PFSK-1 (cell line): ENCODE measurements around the gene CCDC90B.

Experiments used
- FOXP2 ChIP-seq: optimal IDR thresholded peaks from 2 replicates; pipeline ENCODE3; 2011; ENCODE audit warnings: borderline replicate concordance, control low read depth, inconsistent platforms; ENCODE audit not compliant: insufficient read depth; ENCODE audit errors: extremely low read length, extremely low read depth
- POLR2AphosphoS5 ChIP-seq: IDR thresholded peaks from 2 replicates; pipeline ENCODE4 v1.6.1; 2012; ENCODE audit warnings: low read depth, mild to moderate bottlenecking, control low read depth, low read length, moderate library complexity
- SIN3A ChIP-seq: IDR thresholded peaks from 2 replicates; pipeline ENCODE4 v1.6.1; 2012; ENCODE audit warnings: mild to moderate bottlenecking, low read length, moderate library complexity, borderline replicate concordance; ENCODE audit not compliant: insufficient read depth
- TAF1 ChIP-seq: IDR thresholded peaks from 2 replicates; pipeline ENCODE4 v1.6.1; 2012; ENCODE audit warnings: low read length, control low read depth, borderline replicate concordance; ENCODE audit not compliant: insufficient read depth
- TF ChIP-seq, protein P1 (sequence below), 2 experiments: IDR thresholded peaks; 2 replicates each; pipeline versions ENCODE4 v1.6.1 to v1.8.0; 2011 to 2012; ENCODE audit warnings: low read depth in 2 of 2, low read length in 2 of 2, control low read depth in 1 of 2, inconsistent platforms in 1 of 2, mild to moderate bottlenecking in 1 of 2, moderate library complexity in 1 of 2; ENCODE audit not compliant: insufficient read depth in 1 of 2

CCDC90B gene

DNA sequence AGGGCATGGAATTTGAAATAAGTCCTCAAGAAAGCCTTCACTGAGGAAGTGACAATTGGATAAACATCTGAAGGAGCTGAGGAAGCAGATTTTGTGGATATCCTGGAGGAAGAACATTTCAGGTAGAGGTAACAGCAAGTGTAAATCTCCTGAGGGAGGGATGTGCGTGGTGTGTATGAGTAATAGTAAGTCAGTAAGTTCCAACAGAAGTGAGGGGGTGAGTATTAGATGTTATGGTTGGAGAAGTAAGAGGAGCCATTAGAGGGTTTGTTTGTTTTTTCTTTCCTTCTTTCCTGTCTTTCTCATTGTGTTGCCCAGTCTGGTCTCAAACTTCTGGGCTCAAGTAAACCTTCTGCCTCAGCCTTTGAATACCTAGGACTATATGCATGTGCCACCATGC, 63.7 kb downstream of the CCDC90B start:
- TF ChIP-seq TAF1 (no peak), POLR2AphosphoS5 (no peak), FOXP2 (no peak), SIN3A (no peak)
- TF ChIP-seq, protein P1, sequence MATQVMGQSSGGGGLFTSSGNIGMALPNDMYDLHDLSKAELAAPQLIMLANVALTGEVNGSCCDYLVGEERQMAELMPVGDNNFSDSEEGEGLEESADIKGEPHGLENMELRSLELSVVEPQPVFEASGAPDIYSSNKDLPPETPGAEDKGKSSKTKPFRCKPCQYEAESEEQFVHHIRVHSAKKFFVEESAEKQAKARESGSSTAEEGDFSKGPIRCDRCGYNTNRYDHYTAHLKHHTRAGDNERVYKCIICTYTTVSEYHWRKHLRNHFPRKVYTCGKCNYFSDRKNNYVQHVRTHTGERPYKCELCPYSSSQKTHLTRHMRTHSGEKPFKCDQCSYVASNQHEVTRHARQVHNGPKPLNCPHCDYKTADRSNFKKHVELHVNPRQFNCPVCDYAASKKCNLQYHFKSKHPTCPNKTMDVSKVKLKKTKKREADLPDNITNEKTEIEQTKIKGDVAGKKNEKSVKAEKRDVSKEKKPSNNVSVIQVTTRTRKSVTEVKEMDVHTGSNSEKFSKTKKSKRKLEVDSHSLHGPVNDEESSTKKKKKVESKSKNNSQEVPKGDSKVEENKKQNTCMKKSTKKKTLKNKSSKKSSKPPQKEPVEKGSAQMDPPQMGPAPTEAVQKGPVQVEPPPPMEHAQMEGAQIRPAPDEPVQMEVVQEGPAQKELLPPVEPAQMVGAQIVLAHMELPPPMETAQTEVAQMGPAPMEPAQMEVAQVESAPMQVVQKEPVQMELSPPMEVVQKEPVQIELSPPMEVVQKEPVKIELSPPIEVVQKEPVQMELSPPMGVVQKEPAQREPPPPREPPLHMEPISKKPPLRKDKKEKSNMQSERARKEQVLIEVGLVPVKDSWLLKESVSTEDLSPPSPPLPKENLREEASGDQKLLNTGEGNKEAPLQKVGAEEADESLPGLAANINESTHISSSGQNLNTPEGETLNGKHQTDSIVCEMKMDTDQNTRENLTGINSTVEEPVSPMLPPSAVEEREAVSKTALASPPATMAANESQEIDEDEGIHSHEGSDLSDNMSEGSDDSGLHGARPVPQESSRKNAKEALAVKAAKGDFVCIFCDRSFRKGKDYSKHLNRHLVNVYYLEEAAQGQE (IDR thresholded peaks at IDR 0.05; ENCODE audit: insufficient read depth in 1 of 2, low read depth in 2 of 2, low read length in 2 of 2) = no peak

DNA sequence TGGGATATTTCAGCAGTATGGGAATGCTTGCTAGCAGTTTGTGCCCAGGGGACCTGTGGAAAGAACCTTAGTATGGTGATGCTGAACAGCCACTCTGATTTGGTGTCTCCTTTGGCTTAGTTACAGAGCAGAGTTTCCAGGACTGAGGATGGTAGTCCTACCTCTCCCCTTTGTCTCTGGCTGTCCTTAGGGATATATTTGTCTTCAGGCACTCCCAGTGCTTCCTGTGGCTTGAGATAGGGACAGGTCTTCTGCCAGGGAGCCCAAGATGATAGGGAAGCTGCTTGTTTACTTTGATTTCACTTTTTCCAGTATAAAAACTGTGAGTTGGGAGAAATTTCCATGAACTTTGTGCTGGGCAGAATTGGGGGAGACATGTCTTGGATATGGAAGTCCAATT, 64.5 kb downstream of the CCDC90B start:
- no peak for TF ChIP-seq SIN3A
- no peak for TF ChIP-seq POLR2AphosphoS5
- TF ChIP-seq FOXP2 = no peak
- TF ChIP-seq, protein P1 (IDR thresholded peaks at IDR 0.05; ENCODE audit: insufficient read depth in 1 of 2, low read depth in 2 of 2, low read length in 2 of 2) = no peak
- no peak for TF ChIP-seq TAF1

DNA sequence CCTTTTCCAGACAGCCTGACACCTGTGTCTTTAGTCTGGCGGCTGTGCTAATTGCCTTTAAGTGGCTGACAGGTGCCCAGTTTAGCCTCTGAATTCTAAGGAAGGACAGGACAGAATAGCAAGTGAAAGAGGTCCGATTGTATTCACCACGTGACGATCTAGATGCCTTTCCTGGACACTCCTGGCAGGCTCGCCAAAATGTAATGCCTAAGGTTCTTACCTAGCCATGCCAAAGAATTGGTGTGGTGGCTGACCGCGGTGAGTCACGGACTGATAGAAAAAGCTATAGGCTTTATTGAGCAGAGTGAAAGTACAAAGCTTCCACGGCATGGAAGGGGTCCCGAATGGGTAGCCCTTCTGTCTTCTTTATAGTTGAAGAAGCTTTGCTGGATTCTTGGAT, 65.9 kb downstream of the CCDC90B start:
- TF ChIP-seq SIN3A (no peak), FOXP2 (no peak), POLR2AphosphoS5 (no peak), TAF1 (no peak)
- TF ChIP-seq, protein P1 (IDR thresholded peaks at IDR 0.05; ENCODE audit: insufficient read depth in 1 of 2, low read depth in 2 of 2, low read length in 2 of 2) = no peak

DNA sequence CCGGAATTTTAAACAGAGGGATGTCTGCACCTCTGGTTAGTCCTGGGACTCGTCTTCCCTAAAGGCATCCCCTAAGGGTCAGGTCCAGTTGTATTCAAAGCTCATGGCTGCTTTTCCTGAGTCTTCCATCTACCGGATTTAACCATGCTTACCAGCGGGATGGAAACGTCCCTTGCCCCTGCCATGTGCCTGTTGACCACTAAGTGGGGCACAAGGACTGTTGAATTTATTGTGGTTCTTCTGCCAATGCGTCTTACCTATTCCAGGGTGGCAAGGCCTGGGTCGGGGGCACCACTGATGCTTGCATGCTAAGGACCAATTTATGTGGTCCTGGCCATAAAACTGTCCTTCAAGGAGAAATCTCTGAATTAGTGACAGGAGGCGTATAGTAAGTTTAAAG, 67.1 kb downstream of the CCDC90B start:
- TF ChIP-seq, protein P1 (IDR thresholded peaks at IDR 0.05; ENCODE audit: insufficient read depth in 1 of 2, low read depth in 2 of 2, low read length in 2 of 2) = no peak
- TF ChIP-seq POLR2AphosphoS5 = no peak
- no peak for TF ChIP-seq FOXP2
- TF ChIP-seq TAF1 = no peak
- TF ChIP-seq SIN3A = no peak
